WERI-Rb-1 (cell line): ENCODE data around the gene SYNJ2BP.

Experiments used
- DNase-seq: peaks from one replicate; pipeline ENCODE4 v3.0.0-alpha.2; 2020
- H3K27ac ChIP-seq: fragments of 250-450 bp; sonication (Bioruptor Pico); 2 replicates; pipeline ENCODE4 v1.5.1; 2020; ENCODE audit warnings: mild to moderate bottlenecking, moderate library complexity
- H3K27me3 ChIP-seq: fragments of 250-450 bp; sonication (Bioruptor Pico); 2 replicates; pipeline ENCODE4 v1.5.1; 2021; ENCODE audit warnings: mild to moderate bottlenecking, low read depth, moderate library complexity; ENCODE audit not compliant: insufficient read depth, severe bottlenecking
- H3K36me3 ChIP-seq: fragments of 250-450 bp; sonication (Bioruptor Pico); 2 replicates; pipeline ENCODE4 v1.5.1; 2020; ENCODE audit warnings: mild to moderate bottlenecking, moderate library complexity
- H3K4me3 ChIP-seq: 2 replicates; pipeline ENCODE4 v1.5.1; 2011; ENCODE audit warnings: low read depth, mild to moderate bottlenecking, control low read depth, low read length
- H3K9me3 ChIP-seq: fragments of 250-450 bp; sonication (Bioruptor Pico); 2 replicates; pipeline ENCODE4 v1.5.1; 2021; ENCODE audit warnings: mild to moderate bottlenecking, moderate library complexity; ENCODE audit not compliant: severe bottlenecking
- TF ChIP-seq, protein P1 (sequence below): IDR thresholded peaks from 2 replicates; pipeline ENCODE4 v1.5.1; 2011; ENCODE audit warnings: low read depth, mild to moderate bottlenecking, control low read depth, inconsistent platforms, low read length

The SYNJ2BP gene

DNA sequence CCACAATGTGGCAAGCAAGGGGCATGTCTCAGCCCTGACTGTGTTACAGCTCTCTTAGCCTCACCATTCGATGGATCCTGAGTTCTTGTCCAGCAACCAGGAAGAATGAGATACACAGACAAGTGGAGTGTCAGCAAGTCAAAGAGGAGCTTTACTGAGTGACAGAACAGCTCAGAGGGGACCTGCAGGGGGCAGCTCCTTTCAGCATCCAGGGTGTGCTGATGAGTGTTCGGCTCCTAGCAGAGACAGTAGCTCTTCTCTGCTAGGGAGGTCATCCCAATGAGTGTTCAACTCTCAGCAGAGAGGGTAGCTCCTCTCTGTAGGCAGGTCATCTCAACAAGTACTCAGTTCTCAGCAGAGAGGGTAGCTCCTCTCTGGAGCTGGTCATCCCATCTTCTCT lies 19.1 kb downstream of the SYNJ2BP start:
- H3K9me3 ChIP-seq: no peaks in the 10 kb centered on the region
- no peak for DNase-seq
- TF ChIP-seq, protein P1, sequence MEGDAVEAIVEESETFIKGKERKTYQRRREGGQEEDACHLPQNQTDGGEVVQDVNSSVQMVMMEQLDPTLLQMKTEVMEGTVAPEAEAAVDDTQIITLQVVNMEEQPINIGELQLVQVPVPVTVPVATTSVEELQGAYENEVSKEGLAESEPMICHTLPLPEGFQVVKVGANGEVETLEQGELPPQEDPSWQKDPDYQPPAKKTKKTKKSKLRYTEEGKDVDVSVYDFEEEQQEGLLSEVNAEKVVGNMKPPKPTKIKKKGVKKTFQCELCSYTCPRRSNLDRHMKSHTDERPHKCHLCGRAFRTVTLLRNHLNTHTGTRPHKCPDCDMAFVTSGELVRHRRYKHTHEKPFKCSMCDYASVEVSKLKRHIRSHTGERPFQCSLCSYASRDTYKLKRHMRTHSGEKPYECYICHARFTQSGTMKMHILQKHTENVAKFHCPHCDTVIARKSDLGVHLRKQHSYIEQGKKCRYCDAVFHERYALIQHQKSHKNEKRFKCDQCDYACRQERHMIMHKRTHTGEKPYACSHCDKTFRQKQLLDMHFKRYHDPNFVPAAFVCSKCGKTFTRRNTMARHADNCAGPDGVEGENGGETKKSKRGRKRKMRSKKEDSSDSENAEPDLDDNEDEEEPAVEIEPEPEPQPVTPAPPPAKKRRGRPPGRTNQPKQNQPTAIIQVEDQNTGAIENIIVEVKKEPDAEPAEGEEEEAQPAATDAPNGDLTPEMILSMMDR: no peak

GRCh38 chr14:70394674-70395306 lies 22.1 kb downstream of the SYNJ2BP start:
- DNase-seq: no peak
- Histone ChIP-seq H3K9me3 (no peaks in the 10 kb centered on the region), H3K36me3 (no peaks in the 10 kb centered on the region), H3K27me3 (no peaks in the 10 kb centered on the region), H3K4me3 (no peak overlapping the region), H3K27ac (no peak overlapping the region)
- TF ChIP-seq, protein P1: no peak

More for the DNA sequence above, 19.1 kb downstream of the SYNJ2BP start:
- no peak overlapping the region for H3K27ac ChIP-seq
- H3K36me3 ChIP-seq: no peaks in the 10 kb centered on the region
- H3K4me3 ChIP-seq: no peak overlapping the region
- no peaks in the 10 kb centered on the region for H3K27me3 ChIP-seq

DNA sequence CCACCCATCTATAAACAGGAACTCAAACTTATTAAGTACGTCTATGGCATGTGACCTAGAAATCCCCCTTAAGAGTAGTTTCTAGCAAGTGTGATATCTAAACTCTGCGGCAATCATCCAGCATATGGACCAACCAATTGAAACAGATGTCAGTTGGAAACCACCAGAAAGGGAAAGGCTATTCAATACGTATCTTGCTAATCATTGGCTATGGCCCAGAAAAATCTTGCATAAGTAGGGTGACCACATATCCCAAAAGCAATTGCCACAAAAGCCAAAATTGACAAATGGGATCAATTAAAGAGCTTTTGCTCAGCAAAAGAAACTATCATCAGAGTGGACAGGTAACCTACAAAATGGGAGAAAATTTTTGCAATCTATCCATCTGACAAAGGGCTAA lies 24.2 kb downstream of the SYNJ2BP start:
- TF ChIP-seq, protein P1: no peak
- no peak overlapping the region for H3K27ac ChIP-seq
- DNase-seq: no peak
- no peaks in the 10 kb centered on the region for H3K36me3 ChIP-seq
- H3K27me3 ChIP-seq: no peaks in the 10 kb centered on the region
- no peaks in the 10 kb centered on the region for H3K9me3 ChIP-seq
- no peak overlapping the region for H3K4me3 ChIP-seq

GRCh38 chr14:70391493-70392391 lies 25.1 kb downstream of the SYNJ2BP start:
- H3K27ac ChIP-seq: no peak overlapping the region
- no peak for DNase-seq
- H3K9me3 ChIP-seq: no peaks in the 10 kb centered on the region
- H3K36me3 ChIP-seq: no peaks in the 10 kb centered on the region; the same call in 1 of the 2 replicates
- no peak overlapping the region for H3K4me3 ChIP-seq
- H3K27me3 ChIP-seq: no peaks in the 10 kb centered on the region
- TF ChIP-seq, protein P1: no peak

DNA sequence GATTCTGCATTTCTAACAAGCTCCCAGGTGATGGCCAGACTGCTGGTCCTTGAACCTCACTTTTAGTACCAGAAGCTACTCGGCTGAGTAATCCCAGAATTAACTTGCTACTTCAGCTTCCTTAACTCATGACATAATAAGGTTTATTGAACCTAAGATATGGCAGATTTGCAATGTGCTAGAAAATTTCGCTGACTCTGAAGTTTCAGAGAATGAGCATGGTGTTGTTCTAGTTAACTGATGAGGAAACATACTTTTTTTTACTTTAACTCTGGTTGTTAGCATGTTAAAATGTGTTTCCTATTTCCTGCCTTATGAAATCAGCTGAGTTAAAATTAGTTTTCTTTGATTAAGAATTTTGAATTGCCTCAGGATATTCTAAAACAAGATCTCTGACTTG lies 34.4 kb downstream of the SYNJ2BP start:
- no peaks in the 10 kb centered on the region for H3K9me3 ChIP-seq
- TF ChIP-seq, protein P1: no peak
- no peak for DNase-seq
- H3K36me3 ChIP-seq: peaks cover 8% of the 10 kb centered on the region
- no peak overlapping the region for H3K27ac ChIP-seq
- no peaks in the 10 kb centered on the region for H3K27me3 ChIP-seq
- no peak overlapping the region for H3K4me3 ChIP-seq
